Measurements from ENCODE around the gene CDH1.

Gene CDH1

DNA sequence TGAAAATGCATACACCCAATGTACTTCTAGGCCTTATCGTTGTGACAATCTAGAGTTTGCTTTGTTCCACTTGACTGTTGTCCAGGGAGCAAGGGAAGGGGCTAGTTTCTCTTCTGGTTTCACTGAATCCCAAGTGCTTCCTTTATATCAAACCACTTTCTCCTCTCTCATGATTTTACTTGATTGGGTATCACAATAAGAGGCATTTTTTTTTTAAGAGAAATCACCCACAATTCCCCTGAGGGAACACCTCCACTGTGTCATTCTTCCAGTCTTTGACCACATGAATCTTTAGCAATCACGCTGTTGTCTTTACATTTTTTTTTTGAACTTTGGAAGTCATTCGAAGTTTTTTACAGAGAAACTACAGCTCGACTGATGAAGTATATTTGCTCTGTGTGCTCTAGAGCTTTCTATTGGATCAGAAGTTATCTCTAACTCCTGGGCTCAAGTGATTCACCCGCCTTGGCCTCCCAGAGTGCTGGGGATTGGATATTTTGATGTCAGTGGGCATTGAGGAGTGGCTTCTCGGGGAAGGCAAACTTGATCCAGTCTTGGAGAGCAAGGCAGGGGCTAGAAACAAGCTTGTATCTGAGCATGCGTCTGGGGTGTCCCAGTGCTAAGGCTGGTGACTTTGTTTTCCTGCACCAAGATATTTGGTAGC is 3.0 kb downstream of the CDH1 start:
- TF ChIP-seq, protein P1, sequence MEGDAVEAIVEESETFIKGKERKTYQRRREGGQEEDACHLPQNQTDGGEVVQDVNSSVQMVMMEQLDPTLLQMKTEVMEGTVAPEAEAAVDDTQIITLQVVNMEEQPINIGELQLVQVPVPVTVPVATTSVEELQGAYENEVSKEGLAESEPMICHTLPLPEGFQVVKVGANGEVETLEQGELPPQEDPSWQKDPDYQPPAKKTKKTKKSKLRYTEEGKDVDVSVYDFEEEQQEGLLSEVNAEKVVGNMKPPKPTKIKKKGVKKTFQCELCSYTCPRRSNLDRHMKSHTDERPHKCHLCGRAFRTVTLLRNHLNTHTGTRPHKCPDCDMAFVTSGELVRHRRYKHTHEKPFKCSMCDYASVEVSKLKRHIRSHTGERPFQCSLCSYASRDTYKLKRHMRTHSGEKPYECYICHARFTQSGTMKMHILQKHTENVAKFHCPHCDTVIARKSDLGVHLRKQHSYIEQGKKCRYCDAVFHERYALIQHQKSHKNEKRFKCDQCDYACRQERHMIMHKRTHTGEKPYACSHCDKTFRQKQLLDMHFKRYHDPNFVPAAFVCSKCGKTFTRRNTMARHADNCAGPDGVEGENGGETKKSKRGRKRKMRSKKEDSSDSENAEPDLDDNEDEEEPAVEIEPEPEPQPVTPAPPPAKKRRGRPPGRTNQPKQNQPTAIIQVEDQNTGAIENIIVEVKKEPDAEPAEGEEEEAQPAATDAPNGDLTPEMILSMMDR (IDR thresholded peaks at IDR 0.05; ENCODE audit: low read depth, low read length) = no peak

DNA sequence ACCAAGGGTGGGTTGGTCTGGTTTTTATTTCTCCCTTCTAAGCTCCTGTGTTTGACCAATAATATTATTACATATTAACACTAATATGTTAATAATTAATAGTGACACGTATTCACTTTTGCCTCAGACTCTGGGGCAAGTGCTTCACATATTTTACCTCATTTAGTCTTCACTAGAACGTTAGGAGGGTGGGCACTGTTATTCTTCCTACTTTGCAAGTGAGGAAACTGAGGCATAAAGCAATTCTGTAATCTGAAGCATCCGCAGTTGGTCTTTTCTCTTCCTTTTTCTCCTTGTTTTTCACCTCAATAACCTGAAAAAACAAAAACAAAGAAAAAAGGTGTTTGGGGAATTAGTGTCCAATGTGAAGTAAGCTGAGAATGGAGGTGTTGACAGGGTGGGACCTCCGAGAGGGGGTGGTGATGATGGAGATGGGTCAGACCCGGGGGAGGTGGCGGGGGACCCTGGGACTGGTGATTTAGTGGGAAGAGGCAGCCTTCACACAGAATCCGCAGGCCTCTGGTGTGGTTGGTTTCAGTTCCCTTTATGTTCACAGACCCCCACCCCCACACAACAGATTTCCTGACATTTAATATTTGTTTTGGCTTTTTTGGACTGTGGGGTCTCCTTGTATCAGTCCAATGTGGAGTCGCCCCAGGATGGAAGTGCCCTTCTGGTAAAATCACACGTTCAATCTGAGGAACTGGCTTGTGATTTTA is 3.7 kb downstream of the CDH1 start:
- DNase-seq (ENCODE audit: extremely low read depth, low read depth) = no peak
- TF ChIP-seq, protein P1 (IDR thresholded peaks at IDR 0.05; ENCODE audit: low read depth, low read length) = no peak

More for the DNA sequence above, 3.0 kb downstream of the CDH1 start:
- DNase-seq (ENCODE audit: extremely low read depth, low read depth) = no peak

DNA sequence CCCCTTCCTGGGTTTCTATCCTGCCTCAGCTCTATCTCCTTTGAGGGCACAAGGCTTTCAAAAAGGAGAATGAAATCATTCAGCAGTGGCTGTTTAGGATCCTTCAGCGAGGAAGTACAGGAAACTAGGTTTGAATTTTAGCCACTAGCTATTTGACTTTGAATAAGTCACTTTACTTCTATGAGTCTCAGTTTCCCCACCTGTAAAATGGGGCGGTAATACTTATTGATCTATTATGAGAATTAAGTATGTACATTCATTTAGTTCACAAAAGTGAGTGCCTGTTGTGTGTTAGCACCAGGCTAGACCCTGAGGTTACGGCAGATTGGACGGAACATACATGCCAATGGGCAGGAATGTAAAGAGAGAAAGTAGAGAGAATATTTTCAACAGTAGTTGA is 6.6 kb downstream of the CDH1 start:
- DNase-seq (ENCODE audit: extremely low read depth, low read depth) = no peak
- TF ChIP-seq, protein P1 (IDR thresholded peaks at IDR 0.05; ENCODE audit: low read depth, low read length) = no peak

DNA sequence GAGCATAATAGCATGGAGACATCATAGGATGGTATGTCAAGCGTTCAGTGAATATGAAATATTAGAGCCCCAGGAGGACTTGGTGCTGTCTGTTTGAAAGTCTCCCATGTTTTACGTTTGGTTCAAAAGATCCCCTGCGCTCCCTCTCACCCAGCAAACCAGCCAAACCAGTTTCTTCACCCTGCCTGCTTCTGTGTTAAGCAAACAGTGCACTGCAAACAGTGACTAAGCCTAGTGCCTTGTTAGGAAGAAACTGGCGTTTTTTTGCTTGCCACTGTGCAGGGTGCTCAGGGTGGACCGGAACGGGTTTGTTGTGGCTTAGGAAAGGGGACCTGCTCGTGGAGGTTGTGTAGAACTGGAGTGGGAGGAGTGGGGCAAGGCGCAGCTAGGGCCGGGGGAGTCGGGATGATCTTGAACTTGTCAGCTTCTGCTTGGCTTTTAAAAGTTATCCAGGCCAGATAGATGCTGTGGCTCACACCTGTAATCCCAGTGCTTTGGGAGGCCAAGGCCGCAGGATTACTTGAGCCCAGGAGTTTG is 7.7 kb downstream of the CDH1 start:
- TF ChIP-seq, protein P1 (IDR thresholded peaks at IDR 0.05; ENCODE audit: low read depth, low read length) = no peak
- DNase-seq (ENCODE audit: extremely low read depth, low read depth) = no peak

DNA sequence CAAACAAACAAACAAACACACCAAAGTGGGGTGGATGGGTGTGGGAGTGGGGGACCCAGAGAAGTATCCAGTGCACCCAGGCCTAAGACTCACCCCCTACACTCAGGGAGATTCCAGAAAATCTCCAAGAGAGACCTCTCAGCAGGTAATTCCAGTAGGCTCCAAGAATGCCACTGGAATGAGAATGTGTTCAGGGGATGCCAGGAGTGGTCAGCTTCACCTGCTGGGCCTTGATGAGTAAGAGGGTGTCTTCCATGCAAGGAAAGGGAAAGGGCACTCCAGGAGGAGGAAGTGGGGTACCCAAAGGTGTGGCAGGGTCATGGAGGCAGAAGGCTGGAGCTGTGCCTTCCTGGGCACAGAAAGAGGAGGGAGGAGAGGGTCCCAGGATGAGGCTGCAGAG is 9.9 kb downstream of the CDH1 start:
- TF ChIP-seq, protein P1 (IDR thresholded peaks at IDR 0.05; ENCODE audit: low read depth, low read length) = no peak
- DNase-seq (ENCODE audit: extremely low read depth, low read depth) = no peak

DNA sequence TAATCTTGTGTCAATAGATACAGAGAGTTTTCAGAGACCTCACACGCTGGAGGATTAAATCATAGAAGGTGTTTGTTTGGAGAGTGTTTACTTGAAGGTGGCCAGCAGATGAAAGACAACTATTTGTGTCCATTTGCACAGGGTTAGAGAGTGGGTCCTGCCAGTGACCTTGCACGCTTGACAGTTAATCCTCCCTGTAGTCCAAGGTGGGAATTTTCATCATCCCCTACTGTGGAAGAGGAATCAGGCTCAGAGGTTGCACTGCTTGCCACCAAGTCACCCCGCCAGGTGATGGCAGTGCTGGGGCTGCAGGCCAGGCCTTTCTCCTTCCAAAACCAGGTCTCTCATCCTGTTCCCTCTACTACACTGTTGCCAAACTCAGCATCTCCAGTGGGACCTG is 12.3 kb downstream of the CDH1 start:
- TF ChIP-seq, protein P1 (IDR thresholded peaks at IDR 0.05; ENCODE audit: low read depth, low read length) = no peak
- DNase-seq (ENCODE audit: extremely low read depth, low read depth) = no peak

DNA sequence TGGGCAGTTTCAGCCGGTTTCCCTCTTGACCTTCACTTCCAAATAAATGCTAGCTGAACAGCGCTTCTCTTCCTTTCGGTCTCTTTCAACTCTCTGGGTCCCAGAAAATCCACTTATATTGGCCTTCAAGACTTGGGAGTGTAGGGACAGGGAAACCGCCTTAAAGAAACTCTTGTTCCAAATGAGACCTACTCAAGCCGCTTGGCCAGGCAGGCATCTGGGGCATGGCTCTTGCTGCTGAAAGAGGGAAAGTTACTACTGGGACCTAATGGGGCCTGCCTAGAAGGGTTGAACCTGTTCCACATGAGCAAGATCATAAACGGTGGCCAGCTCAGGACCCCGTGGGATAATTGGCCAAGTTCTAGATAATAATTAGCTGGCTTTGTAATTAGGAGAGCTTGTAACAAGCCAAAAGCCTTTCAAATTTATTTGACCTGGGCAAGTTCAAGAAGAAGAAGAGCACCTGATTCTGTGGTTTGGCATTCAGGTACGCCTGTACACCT is 13.2 kb downstream of the CDH1 start:
- TF ChIP-seq, protein P1 (IDR thresholded peaks at IDR 0.05; ENCODE audit: low read depth, low read length) = no peak
- DNase-seq (ENCODE audit: extremely low read depth, low read depth) = no peak

Measured in AG09319 (cell line).